ENCODE measurements around the gene CD28. TPM values are rescaled to one million over a fixed set of nuclear protein-coding genes. Genes with fewer than 3 reads are reported as not detected.
"Not testable (repeated sequence)": the region's sequence is repeated elsewhere in the genome, so short reads cannot be mapped to it uniquely, and the experiment has no call there.

Gene CD28
- total and polyA plus RNA-seq, 2 donors (not counting 3 experiments of a cell fraction or from before 2014, with no cell fraction given), result 0.15 TPM; not detected in 1

DNA sequence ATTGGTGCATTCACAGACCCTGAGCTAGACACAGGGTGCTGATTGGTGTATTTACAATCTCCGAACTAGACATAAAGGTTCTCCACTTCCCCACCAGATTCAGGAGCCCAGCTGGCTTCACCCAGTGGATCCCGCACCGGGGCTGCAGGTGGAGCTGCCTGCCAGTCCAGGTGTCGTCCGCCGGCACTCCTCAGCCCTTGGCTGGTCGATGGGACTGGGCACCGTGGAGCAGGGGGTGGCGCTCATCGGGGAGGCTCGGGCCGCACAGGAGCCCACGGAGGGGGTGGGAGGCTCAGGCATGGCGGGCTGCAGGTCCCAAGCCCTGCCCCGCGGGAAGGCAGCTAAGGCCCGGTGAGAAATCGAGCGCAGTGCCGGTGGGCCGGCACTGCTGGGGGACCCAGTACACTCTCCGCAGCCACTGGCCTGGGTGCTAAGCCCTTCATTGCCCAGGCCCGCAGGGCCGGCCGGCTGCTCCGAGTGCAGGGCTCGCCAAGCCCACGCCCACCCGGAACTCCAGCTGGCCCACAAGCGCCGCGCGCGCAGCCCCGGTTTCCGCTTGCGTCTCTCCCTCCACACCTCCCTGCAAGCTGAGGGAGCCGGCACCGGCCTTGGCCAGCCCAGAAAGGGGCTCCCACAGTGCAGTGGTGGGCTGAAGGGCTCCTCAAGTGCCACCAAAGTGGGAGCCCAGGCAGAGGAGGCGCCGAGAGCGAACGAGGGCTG lies 79.1 kb downstream of the CD28 start:
- H3K9ac ChIP-seq (replicated peaks; ENCODE audit: extremely low read depth, insufficient read depth, low read length); H3K36me3 ChIP-seq (ENCODE audit: control insufficient read depth in 2 of 2, extremely low read depth in 1 of 2, insufficient read depth in 2 of 2, low read length in 2 of 2); H3K79me2 ChIP-seq (ENCODE audit: control insufficient read depth, insufficient read depth, low read length); H4K20me1 ChIP-seq (replicated peaks; ENCODE audit: control insufficient read depth, extremely low read depth, insufficient read depth, low read length); BruUV-seq (replicated peaks); POLR2A ChIA-PET; H3K9me3 ChIP-seq (replicated peaks; ENCODE audit: control insufficient read depth, insufficient read depth, low read length); H3K27me3 ChIP-seq (ENCODE audit: control insufficient read depth in 2 of 2, insufficient read depth in 2 of 2, low read length in 2 of 2); H3K4me2 ChIP-seq (ENCODE audit: insufficient read depth, low read length); FAIRE-seq; DNase-seq (ENCODE audit: low read depth, low spot score); dilution Hi-C loops (cut with MboI; ENCODE audit: extremely low pct_ligation_motif_present, low sequenced_read_pairs); H2AFZ ChIP-seq (ENCODE audit: low read depth, low read length); H3K9me1 ChIP-seq (replicated peaks; ENCODE audit: control insufficient read depth, extremely low read depth, insufficient read depth, low read length); H3K4me3 ChIP-seq (replicated peaks in 1 of 3; ENCODE audit: insufficient read depth in 1 of 3, low read depth in 1 of 3, low read length in 3 of 3): not testable (repeated sequence)
- CTCF ChIA-PET, result interaction anchor here (1.0 to 1.2 kb wide), 2 partner anchors 29 to 124 kb away, joined by 3 to 4 read pairs; no protein-coding TSS in a partner anchor
- intact Hi-C loops (cut with micrococcal nuclease), result loop anchor here (5.0 kb wide), 1 partner anchor 303 kb away; no protein-coding TSS in a partner anchor
- H3K4me1 ChIP-seq (ENCODE audit: control insufficient read depth, extremely low read depth, insufficient read depth, low read length), result peaks cover 37% of the 10 kb centered on the region
- H3K27ac ChIP-seq (ENCODE audit: insufficient read depth, low read depth, low read length), result peak overlapping the region; percentile 68

DNA sequence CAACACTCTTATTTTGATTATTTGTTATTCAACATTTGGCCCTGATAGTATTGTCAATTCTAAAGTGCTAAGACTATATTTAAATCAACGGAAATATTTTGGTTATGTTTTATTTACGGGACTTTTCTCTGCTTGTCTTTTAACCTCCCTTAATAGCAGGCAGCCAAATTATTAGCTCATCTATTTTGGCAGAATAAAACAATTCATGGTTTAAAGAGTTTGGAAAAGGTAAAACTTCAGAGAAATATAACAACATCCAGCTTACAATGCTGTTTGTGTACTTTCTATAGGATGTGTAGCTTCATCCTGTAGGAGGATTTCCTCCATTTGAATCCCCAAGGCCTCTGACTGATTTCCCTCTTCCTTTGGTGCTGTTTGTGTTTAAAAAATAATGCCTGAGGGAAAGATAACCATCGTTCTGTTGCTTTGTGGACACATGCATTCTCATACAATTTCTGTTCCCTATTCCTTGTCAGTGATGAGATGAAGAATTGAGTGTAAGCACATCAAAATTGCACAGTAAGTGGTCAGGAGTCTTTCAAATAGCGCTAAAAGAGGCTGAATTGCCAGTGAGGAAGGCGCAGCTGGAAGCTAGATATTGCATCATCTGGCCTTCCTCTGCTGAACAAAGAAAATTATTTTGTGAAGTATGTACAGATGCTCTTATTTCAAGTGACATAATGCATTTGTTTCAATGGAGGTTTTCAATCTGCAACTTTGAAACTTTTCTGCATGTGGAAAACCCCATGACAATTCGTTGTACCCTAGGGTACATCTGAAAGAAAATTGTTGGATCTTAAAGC lies 80.3 kb downstream of the CD28 start:
- H3K9me1 ChIP-seq (replicated peaks; ENCODE audit: control insufficient read depth, extremely low read depth, insufficient read depth, low read length), result no peaks in the 10 kb centered on the region
- no peaks in the 10 kb centered on the region for H3K79me2 ChIP-seq (ENCODE audit: control insufficient read depth, insufficient read depth, low read length)
- no peaks in the 10 kb centered on the region for H4K20me1 ChIP-seq (replicated peaks; ENCODE audit: control insufficient read depth, extremely low read depth, insufficient read depth, low read length)
- dilution Hi-C loops (cut with MboI; ENCODE audit: extremely low pct_ligation_motif_present, low sequenced_read_pairs), result no loop called here
- no peaks in the 10 kb centered on the region for H3K27me3 ChIP-seq (ENCODE audit: control insufficient read depth in 2 of 2, insufficient read depth in 2 of 2, low read length in 2 of 2)
- CTCF ChIA-PET, result interaction anchor here (0.7 to 1.2 kb wide), 7 partner anchors 10 to 123 kb away, joined by 3 to 6 read pairs (median 4); no protein-coding TSS in a partner anchor
- peak; percentile 83 for FAIRE-seq
- TF ChIP-seq GATA2 (IDR thresholded peaks at IDR 0.05; ENCODE audit: insufficient read depth, insufficient read length, low read depth, low read length), result peak; percentile 90
- TF ChIP-seq, protein P1, sequence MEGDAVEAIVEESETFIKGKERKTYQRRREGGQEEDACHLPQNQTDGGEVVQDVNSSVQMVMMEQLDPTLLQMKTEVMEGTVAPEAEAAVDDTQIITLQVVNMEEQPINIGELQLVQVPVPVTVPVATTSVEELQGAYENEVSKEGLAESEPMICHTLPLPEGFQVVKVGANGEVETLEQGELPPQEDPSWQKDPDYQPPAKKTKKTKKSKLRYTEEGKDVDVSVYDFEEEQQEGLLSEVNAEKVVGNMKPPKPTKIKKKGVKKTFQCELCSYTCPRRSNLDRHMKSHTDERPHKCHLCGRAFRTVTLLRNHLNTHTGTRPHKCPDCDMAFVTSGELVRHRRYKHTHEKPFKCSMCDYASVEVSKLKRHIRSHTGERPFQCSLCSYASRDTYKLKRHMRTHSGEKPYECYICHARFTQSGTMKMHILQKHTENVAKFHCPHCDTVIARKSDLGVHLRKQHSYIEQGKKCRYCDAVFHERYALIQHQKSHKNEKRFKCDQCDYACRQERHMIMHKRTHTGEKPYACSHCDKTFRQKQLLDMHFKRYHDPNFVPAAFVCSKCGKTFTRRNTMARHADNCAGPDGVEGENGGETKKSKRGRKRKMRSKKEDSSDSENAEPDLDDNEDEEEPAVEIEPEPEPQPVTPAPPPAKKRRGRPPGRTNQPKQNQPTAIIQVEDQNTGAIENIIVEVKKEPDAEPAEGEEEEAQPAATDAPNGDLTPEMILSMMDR (IDR thresholded peaks at IDR 0.05; ENCODE audit: extremely low read depth in 1 of 2, insufficient read depth in 1 of 2, low read depth in 1 of 2, low read length in 2 of 2), result no peak
- TF ChIP-seq JUN (IDR thresholded peaks at IDR 0.05; ENCODE audit: borderline replicate concordance, insufficient read depth, insufficient read length, low read depth), result peak; percentile 41
- TF ChIP-seq POLR2A (IDR thresholded peaks at IDR 0.05; ENCODE audit: low read depth, low read length), result no peak
- TF ChIP-seq FOS (IDR thresholded peaks at IDR 0.05; ENCODE audit: borderline replicate concordance, insufficient read depth, low read length), result no peak
- TF ChIP-seq, protein P2, sequence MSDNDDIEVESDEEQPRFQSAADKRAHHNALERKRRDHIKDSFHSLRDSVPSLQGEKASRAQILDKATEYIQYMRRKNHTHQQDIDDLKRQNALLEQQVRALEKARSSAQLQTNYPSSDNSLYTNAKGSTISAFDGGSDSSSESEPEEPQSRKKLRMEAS (IDR thresholded peaks at IDR 0.05; ENCODE audit: insufficient read depth, insufficient read length), result no peak
- no peak for TF ChIP-seq MYC (IDR thresholded peaks at IDR 0.05; ENCODE audit: low read depth, low read length)
- intact Hi-C loops (cut with micrococcal nuclease), result loop anchor here (1.0 to 5.0 kb wide), 3 partner anchors 25 to 304 kb away; partner anchors contain the start of gene RAPH1
- no peaks in the 10 kb centered on the region for H3K9me3 ChIP-seq (replicated peaks; ENCODE audit: control insufficient read depth, insufficient read depth, low read length)
- H3K4me3 ChIP-seq (replicated peaks in 1 of 3; ENCODE audit: insufficient read depth in 1 of 3, low read depth in 1 of 3, low read length in 3 of 3), result no peak overlapping the region
- H3K36me3 ChIP-seq (ENCODE audit: control insufficient read depth in 2 of 2, extremely low read depth in 1 of 2, insufficient read depth in 2 of 2, low read length in 2 of 2), result no peaks in the 10 kb centered on the region
- H3K4me1 ChIP-seq (ENCODE audit: control insufficient read depth, extremely low read depth, insufficient read depth, low read length), result peaks cover 38% of the 10 kb centered on the region
- peak; percentile 81 for DNase-seq (ENCODE audit: low read depth, low spot score)
- BruUV-seq (replicated peaks), result TSS peak; percentile 65
- peak overlapping the region; percentile 82 for H3K4me2 ChIP-seq (ENCODE audit: insufficient read depth, low read length)
- H2AFZ ChIP-seq (ENCODE audit: low read depth, low read length), result peak overlapping the region; percentile 85
- POLR2A ChIA-PET, result no interaction called here
- peak overlapping the region; percentile 68 for H3K27ac ChIP-seq (ENCODE audit: insufficient read depth, low read depth, low read length)
- peak overlapping the region; percentile 48 for H3K9ac ChIP-seq (replicated peaks; ENCODE audit: extremely low read depth, insufficient read depth, low read length)
